ENCODE data around the gene TMEM242.
"Not testable (repeated sequence)": the region's sequence is repeated elsewhere in the genome, so short reads cannot be mapped to it uniquely, and the experiment has no call there.

The TMEM242 gene

GRCh38 chr6:157322792-157323254 is 496 bp downstream of the TMEM242 start:
- no peak for DNase-seq

DNA sequence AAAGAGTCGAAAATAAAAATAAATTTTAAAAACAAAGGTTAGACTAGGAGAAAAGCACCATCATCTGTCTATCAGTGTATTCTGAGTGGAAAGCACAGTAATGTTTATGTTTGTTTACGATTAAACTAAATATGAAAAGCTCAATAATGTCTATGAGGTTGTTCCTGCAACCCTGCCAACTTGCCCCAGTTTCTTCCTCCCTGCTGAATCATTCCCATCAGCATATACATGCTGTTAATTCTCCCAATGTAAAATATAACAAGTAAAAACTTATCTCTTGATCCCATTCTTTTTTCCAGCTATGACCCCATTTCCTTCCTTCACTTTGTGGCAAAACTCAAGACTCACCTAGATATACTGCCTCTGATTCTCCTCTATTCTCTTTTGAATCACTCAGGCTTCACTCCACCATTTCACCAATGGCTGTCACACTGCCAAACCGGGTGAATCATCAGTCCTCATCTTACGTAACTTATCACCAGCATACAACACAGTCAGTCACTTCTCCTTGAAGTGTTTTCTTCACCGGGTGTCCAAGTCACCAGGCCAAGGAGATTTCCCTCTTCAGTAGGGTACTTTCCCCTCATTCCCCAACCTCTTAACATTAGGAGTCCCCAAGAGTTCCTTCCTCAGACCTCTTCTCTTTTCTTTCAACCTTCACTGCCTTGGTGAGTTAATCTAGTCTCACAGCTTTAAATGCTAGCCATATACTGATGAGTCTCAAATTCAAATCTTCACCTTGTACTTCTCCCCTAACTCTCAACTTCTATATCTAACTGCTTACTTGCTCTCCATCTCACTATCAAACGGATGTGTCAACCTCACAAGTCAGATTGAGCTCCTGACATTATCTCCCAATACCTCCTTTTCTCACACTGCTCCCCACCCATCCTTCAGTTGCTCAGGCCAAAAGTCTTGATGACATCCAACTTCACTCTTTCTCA is 6.2 kb downstream of the TMEM242 start:
- no peak for DNase-seq

DNA sequence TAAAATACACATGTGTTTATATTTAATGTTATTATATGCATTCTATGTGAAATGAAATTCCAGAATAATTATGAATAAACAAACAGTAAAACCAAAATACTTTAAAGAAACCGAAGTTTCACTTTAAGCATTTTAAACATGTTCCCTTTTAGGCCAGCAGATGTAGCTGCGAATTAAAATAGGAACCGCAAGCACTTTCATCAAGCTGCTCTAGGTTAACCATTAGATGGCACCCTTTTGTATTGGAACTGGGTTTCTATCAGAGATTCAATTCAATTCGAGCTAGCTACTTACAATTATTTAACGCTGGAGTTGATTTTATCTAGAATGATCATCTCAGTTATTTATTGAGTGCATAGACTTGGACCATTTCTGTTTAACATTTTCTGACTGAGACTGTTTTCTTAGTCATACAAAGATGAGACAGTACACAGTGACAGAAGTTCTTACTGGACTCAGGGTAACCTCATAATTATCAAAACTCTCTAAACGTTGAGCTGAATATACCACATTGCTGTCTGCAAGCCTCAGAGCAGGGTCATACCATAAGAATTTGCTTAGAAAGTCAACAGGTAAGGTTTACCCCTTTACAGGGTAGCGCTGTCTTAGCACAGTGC is 8.5 kb downstream of the TMEM242 start:
- DNase-seq: no peak

DNA sequence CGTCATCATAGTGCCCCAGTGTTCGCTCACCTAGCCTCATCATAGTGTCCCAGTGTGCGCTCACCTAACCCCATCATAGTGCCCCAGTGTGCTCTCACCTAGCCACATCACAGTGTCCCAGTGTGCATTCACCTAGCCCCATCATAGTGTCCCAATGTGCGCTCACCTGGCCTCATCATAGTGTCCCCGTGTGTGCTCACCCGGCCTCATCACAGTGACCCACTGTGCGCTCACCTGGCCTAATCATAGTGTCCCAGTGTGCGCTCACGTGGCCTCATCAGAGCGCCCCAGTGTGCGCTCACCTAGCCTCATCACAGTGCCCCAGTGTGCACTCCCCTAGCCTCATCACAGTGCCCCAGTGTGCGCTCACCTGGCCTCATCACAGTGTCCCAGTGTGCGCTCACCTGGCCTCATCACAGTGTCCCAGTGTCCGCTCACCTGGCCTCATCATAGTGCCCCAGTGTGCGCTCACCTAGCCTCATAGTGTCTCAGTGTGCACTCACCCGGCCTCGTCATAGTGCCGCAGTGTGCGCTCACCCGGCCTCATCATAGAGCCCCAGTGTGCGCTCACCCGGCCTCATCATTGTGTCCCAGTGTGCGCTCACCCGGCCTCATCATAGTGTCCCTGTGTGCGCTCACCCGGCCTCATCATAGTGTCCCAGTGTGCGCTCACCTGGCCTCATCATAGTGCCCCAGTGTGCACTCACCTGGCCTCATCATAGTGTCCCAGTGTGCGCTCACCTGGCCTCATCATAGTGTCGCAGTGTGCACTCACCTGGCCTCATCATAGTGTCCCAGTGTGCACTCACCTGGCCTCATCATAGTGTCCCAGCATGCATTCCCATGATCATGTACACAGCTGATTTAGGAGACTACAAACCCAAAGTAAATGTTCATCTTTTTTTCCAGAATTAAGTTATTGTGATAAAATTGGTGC is 9.5 kb downstream of the TMEM242 start:
- no peak for DNase-seq

DNA sequence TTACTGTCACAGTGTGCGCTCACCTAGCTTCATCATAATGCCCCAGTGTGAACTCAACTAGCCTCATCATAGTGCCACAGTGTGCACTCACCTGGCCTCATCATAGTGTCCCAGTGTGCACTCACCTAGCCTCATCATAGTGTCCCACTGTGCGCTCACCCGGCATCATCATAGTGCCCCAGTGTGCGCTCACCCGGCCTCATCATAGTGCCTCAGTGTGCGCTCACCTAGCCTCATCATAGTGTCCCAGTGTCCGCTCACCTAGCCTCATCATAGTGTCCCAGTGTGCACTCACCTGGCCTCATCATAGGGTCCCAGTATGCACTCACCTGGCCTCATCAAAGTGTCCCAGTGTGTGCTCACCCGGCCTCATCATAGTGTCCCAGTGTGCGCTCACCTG is 10.6 kb downstream of the TMEM242 start:
- no peak for DNase-seq

DNA sequence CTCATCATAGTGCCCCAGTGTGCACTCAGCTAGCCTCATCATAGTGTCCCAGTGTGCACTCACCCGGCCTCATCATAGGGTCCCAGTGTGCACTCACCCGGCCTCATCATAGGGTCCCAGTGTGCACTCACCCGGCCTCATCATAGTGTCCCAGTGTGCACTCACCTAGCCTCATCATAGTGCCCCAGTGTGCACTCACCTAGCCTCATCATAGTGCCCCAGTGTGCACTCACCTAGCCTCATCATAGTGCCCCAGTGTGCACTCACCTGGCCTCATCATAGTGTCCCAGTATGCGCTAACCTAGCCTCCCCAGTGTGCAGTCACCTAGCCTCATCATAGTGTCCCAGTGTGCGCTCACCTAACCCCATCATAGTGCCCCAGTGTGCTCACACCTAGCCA is 12.6 kb downstream of the TMEM242 start:
- not testable (repeated sequence) for DNase-seq

DNA sequence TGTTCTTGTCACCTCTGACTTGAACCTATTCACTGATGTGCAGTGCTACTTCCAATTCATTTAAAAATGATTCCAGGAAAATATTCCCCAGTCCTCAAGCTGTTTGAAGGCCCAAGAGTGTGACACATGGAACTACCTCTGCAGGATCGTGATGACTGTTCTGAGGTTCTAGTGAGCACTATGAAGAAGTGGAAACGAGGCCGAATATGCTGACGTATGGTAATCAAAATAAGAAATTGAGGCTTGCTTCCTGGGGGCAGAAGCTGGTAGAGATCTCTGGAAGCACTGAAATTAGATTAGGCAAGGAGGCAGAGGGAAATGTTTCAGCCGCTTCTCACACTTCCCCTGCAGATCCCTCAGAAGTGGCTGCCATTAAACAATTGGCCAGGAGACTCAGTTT is 15.7 kb downstream of the TMEM242 start:
- no peak for DNase-seq

DNA sequence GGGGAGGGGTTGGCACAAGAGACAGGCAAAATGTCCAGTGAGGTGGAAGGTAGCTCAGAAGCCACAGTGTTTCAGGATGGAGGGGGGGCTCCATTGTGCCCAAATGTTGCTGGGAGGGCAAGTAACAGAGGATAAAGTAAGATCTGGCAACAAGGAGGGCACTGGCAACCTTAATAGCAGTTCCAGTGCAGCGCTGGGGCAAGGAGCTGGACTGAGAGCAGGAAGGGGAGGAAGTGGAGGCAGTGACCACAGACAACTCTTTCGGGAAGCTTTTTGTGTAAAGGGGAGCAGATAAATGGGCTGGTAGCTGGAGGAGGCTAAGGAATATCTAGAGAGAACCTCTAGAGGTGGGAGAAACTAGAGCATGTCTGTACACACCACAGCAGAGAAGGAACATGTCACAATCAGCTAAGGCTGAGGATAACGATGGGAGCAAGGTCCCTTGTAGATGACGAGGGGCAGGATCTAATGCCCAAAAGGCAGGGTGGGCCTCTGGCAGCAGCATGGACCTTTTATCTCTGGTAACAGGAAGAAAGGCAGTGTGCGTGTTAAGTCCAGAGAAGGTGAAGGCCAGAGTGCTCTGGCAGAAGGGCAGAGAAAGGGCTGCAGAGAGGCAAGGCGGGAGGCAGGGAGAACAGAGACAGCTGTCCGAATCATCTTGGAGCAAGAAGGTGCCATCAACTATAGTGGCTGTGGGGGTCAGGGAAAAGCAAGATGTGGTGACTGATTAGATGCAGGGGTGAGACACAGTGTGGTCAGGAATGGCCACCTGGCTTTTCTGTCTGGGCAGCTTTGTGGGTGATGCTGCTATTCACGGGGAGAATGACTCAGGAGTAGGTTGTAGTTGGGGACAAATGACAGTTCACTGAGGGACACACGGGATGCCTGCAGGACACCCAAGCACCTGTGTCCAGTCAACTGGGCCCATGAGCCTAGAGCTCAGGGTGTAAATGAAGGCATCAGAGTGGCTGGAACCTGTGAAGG is 17.4 kb downstream of the TMEM242 start:
- DNase-seq: no peak

DNA sequence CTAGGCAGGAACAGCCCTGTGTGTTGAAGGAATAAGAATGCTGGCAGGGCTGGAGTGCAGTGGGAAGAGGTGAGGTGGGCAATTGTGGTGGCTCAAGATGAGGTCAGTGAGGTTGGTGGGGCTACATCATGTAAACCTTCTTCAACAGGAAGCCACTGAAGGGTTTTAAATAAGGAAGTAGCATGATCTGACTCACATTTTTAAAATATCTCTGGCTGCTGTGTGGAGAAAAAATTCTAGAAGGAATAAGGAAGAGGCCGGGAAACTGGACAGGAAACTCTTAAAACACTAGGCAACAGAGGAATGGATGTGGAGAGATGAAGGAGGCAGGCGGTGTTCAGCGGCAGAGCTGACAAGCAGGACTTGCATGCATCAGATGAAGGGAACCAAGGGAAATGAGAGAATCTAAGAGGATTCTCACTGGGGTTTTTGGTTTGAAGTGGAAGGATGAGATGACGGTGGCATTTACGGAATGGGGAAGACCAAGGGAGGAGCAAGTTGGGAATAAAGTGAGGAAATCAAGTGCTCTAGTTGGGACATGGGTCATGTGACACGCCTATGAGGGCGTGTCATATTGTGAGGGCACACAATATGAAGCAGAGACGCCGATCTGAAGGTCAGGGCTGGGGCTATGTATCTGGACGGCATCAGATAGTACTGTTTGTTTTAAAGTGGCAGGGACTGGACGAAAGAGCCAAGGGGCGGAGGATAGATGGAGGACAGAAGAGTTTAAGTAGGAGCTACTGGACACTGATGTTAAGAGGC is 18.2 kb downstream of the TMEM242 start:
- DNase-seq: peak; percentile 40

DNA sequence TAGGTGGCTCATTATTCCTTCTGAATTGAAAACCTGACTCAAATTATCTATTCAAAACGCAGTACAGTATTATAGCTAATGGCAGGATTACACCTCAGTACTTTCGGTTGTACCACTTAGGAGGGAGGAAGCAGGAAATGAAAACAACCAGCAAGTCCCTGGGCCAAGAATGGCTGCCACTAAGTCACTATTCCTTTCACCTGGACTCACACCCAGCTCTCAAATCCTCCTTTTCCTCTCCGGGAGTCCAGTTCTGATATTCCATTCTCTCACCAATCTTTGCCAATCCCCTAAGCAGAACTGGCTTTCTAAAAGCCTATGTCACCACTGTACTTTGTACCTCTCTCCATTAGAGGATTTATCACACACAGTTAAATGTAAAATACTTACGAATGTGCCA is 20.6 kb downstream of the TMEM242 start:
- no peak for DNase-seq

DNA sequence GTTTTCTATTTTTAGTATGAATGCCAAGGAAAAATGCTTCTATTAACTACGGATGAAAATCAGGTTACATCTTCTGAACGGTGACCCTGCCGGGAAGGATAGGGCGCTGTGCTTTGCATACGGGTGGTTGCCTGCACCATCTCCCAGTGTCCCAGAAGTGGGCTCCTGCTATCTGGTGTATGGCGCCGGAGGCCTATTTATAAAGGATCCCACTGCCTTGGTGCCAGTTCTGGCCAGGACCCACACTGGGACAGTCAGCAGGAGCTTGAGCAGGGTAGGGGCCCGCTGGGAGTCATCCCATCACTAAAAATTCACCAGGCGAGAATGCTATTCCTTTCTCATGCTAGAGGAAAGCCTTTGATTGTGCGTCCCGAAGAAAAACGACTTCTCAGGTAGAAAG is 22.9 kb downstream of the TMEM242 start:
- DNase-seq: no peak

GRCh38 chr6:157300006-157300405 is 23.3 kb downstream of the TMEM242 start:
- no peak for DNase-seq

DNA sequence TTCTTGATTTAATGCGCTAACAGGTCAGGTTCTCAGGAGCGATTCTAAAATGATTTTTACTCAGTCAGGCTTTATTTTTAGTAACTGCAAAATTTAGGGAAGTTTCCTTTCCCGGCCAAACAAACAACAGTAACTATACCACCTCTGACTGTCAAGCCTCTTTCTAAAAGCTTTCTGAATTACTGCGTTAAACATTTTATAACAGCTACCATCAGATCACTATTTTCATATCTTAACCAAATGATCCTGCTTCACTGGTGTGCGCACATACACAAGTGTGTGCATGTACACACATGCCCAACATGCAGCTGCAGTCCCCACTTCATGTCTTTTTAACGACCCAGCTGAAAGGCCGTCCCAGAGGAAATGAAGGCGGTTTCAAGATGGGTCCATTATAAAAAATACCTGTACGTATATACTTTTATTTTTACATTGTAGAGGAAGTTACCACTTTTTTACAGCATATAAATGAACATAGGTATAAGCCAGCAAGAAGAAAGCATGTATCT is 25.0 kb downstream of the TMEM242 start:
- no peak for DNase-seq

GRCh38 chr6:157294654-157295053 is 28.7 kb downstream of the TMEM242 start:
- no peak for DNase-seq

DNA sequence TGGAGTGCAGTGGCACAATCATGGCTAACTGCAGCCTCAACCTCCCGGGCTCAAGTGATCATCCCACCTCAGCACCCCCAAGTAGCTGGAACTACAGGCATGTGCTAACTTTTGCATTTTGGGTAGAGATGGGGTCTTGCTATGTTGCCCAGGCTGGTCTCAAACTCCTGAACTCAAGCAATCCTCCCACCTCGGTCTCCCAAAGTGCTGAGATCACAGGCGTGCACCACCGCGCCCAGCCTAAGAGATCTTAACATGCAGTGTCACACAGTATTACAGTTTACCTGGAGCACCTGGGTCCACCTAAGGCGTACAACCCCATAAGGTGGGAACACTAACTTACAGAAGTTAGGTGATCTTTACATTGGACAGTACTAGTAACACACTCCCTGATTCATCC is 29.5 kb downstream of the TMEM242 start:
- DNase-seq: no peak

DNA sequence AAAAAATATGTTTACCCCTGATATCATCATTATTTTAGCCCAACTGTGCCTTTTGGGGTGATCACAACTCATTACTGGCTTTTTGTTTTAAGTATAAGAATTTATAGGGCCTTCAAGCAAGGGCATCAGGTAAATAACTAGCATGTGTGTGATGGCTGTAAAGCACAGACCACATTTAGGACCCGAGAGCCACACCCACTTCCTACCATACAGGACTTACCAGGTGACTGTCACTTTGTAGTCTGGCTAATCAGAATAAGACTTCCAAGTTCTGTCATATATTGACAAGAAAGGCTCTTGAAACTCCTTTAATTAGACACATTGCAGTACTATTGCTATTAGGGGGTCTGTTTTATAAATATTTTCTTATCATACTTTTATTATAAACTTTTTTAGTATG is 31.1 kb downstream of the TMEM242 start:
- DNase-seq: no peak

- DNase-seq: no peak
Observed at GRCh38 chr6:157291356-157291755, 32.0 kb downstream of the TMEM242 start.

GRCh38 chr6:157290797-157291196 is 32.5 kb downstream of the TMEM242 start:
- no peak for DNase-seq

DNA sequence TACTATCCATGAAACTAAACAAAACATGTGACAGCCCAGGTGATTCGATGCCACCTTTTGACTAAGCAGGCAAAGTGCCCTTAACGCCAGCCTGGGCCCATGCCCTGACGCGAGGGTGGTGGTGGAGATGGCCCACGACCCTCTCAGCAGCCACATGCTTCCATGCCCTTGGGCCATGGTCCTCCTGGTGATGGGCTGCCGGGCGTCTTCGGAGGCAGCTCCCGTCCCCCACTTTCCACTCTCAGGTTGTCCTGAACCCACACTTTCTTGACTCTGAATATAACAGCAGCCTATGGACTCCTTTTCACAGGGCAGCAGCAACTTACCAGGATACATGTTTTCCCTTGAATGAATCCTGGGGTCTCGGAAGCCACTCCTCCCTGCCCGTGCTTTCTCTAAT is 33.6 kb downstream of the TMEM242 start:
- no peak for DNase-seq

DNA sequence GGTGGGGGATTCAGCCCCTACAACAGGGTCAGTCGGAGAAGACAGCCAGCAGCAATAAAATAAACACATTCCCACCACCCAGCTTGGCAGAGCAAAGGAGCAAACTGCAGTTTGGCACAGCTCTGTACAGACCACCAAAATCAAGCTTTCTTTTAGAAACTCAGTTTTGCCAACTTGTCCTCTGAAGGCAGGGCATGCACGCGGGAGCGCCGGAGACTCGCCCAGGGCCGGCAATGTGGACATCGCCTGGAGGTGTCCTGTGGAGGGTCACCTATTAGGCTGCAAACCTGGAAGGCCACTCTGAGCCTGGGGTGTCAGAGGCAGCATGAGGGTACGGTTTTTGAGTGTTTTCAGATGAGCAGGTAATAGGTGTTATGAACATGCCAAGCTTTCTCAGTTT is 34.7 kb downstream of the TMEM242 start:
- no peak for DNase-seq

- DNase-seq: no peak
Observed at GRCh38 chr6:157287923-157288322, 35.4 kb downstream of the TMEM242 start.
